ENCODE results near the gene FIGNL2.
"Not testable (repeated sequence)": the region's sequence is repeated elsewhere in the genome, so short reads cannot be mapped to it uniquely, and the experiment has no call there.

Gene FIGNL2

DNA sequence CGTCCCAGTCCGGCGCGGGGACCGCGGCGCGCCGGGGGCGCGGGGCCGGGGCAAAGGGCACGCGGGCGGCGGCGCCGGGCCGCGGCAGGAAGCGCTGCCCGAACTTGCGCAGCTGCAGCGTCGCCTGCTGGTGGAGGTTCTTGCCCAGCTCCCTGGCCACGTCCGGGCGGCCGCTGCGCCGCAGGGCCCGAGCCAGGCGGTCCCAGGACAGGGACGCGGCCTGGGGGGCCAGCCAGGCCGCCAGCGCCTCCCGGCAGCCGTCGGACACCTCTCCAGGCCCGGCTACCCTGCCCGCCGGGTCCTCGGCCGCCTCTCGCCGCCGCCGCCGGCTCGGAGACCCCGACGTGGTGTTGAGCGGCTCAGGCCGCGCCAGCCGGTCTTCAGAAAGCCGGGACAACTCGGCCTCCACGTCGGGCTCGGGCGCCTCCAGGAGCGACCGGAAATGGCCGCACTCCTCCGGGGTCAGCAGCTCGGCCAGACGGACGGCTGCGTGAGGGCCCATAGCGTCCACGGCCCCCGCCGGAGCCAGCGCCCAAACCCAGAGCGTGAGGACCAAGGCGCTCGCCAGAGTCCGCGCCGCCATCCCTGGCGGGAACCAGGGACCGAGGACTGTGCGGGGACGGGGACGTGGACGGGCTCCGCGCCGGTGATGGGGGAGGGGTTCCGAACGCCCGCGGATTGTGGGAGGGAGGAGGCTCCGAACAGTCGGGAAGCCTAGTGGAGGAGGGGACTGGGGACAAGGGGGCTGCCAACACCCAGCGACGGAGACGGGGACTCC is 34.0 kb downstream of the FIGNL2 start:
- DNase-seq = peak; percentile 60 to 64

DNA sequence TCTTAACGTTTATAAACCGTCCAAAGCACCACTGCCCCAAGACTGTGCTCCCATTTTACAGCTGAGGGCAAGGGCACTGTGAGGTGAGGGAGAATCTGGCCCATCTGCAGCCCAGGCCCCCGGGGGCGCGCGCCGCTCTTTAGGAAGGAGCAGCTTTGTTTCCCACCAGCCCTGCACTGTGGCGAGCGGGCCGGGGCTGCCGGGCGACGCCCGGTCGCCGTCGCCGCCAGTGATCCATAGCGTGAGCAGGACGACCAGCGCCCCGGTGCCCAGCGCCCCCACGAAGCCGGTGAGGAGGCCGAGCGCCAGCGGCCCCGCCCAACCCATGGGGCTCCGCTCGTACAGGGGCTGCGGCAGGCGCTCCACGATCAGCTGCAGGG is 34.6 kb downstream of the FIGNL2 start:
- no peak for DNase-seq

DNA sequence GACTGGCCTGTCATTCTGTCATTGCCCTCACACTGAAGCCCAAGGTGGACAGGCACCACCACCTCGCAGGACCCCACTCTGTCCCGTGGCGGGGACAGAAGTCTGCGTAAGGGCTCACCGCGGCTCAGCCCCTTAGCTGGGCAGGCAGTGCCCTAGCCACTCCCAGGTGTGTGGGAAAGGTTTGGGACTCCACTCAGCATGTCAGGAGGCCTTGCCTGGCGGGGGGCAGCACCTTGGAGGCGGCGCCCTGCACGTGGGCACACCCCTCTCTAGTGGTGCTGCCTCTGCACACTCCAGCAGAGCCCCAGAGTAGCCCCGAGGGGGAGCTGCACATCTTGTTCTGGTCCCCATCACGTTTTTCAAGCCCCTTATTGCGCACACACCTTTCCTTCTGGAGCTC is 35.6 kb downstream of the FIGNL2 start:
- DNase-seq = no peak

DNA sequence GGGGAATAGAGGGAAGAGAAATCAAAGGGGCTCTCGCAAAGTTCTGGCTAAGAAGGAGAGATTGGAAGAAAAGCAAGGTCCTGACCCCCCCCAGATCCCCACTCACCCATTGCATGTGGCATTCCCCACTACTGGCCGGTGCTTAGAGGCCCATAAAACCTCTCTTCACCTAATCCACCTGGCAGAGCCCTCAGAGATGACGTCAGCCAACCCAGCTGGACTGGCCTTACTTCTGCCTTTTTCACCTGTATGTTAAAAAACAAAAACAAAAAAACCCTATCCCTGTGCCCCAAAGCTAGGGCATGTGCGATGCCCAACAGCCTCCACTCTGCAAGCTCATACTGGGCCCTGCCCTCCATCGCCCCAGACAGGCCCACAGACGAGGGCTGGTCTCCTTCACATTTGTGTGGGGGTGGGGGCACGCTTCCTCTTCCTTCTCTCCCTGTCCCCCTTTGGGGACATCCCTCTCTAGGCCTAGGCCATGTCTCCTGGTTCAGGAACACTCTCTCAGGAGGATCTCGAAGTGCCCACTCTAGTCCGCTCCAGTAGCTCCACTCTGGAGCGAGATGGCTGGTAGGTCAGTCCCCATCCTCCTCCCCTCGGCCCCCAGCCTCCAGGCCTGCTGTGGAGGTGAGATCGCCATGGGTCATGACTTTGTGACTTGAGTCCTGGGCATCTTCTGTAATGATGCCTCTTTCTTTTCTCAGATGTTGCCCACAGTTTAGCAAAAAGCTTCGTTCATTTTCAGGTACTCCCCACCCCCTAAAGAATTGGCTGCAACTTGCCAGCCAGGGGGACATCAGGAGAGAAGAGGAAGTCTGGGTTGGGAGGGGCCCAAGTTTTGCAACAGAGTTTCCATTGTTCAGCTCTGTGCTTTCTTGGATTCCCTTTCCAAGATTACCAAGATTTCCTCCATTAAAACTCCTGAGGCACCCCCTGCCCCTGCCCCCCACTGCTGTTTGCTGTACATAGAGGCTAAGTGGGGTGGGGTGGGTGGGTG is 37.0 kb downstream of the FIGNL2 start:
- no peak for DNase-seq

GRCh38 chr12:51809193-51809592 is 39.3 kb downstream of the FIGNL2 start:
- no peak for DNase-seq

DNA sequence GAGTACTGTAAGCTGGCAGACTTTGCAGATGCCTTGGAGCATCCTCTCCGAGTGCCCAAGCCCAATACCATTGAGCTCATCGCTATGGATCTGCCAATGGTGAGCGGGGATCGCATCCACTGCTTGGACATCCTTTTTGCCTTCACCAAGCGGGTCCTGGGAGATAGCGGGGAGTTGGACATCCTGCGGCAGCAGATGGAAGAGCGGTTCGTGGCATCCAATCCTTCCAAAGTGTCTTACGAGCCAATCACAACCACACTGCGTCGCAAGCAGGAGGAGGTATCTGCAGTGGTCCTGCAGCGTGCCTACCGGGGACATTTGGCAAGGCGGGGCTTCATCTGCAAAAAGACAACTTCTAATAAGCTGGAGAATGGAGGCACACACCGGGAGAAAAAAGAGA is 41.6 kb downstream of the FIGNL2 start:
- no peak for DNase-seq

DNA sequence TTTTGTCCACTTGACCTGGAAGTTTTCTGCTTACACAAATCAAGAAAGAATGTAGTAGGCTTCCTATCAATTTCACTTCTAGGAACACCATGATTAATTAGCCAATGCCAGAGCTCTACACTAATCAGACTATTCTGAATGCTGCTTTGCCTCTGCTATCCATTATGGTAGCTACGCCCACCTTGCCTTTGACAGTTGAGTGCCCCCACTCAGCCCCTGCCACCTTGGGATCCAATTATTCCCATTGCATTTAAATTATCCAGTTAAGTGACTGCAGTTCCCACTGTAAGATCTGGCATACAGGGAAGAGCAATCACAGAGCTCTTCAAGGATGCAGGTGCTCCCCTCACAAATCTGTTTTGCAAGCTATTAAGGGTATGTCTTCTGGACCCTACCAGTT is 47.5 kb downstream of the FIGNL2 start:
- no peak for DNase-seq

DNA sequence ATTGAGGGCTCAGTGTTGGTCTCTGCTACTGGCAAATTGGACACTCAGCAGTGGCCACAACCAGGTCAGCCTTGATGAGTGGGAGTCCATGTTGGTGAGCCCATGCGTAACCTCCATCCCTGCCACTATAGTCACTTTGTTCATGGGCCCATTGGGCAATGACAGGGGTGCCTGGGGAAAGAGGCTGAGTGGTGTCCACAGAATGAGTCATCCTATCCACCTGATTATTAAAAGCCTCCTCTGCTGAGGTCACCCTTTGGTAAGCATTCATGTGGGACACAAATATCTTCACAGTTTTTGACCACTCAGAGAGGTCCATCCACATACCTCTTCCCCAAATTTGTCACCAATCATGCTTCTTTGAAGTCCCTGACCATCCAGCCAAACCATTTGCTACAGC is 50.0 kb downstream of the FIGNL2 start:
- DNase-seq = no peak

- not testable (repeated sequence) for DNase-seq
Measured at GRCh38 chr12:51798051-51798450, 50.5 kb downstream of the FIGNL2 start.

GRCh38 chr12:51797301-51797700 is 51.2 kb downstream of the FIGNL2 start:
- DNase-seq = no peak

GRCh38 chr12:51793201-51793600 is 55.3 kb downstream of the FIGNL2 start:
- DNase-seq = no peak

GRCh38 chr12:51792417-51792816 is 56.1 kb downstream of the FIGNL2 start:
- no peak for DNase-seq

DNA sequence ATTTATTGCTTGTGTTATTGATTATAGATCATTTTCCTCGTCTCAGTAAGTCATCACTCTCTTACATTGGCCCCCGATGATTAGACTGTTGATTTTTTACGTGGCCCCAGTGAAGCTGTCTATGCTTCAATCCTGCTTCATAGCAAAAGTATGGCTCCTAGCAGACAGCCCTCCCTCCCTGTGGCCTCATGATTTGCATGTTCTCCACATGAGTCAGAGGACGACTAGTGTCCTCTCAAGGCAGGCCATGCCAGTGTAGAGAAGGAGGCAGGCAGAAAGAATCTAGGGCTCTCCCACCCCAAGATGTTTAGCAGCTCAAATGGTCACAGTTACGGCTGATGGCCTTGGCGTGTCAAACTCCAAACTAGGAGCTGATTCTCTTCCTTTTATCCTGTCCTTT is 59.6 kb downstream of the FIGNL2 start:
- no peak for DNase-seq

DNA sequence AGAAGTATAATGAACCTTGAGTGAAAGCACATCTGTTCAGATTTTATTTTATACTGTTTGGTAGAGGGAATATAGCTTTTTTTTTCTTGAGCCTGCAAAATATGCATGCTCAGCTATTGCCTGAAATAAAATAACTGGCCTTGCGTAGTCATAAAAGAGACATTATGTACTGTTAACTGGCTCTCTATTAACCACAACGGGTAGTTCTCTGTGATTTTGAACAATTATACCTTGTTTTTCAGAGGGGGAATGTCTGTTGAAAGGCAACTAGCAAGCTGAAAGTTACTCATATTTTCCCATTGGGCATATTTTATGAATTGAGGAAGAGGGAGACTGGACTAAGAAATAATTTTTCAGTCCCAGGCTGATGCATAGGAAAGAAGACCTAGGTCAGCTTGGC is 62.6 kb downstream of the FIGNL2 start:
- DNase-seq = no peak

- no peak for DNase-seq
Measured at GRCh38 chr12:51784688-51785087, 63.8 kb downstream of the FIGNL2 start.

DNA sequence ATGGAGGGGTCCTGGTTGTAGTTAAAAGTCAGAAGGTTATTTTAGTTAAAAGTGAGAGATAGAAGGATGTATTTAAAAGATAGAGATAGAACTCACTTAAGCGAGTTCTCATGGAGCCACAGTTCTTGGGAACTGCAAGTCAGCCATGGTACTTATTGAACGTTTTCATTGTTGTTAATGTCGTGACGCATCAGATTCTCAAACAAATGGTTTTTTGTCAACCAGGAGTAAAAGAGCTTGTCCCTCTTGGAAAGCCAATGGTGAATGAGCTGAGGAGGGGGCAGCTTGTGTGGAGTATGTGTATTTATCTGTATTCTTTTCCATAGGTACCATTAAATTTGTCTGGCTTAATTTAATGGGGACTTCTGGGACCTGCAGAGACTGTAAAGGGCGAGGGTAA is 68.6 kb downstream of the FIGNL2 start:
- DNase-seq = no peak

DNA sequence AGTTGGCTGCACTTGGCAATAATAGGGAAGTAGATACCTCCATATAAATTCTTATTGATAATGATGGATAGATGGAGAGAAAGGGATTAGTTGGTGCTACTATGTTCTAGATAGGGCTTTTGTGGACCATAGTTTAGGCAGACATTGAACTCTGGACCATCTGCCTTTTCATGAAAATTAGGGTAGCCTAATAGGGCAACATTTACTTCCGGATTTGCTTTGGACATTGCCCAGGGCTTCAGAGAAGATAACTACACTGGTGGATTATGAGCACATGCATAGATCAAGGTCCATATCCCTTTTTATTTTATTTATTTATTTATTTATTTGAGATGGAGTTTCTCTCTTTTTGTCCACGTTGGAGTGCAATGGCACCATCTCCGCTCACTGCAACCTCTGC is 70.5 kb downstream of the FIGNL2 start:
- DNase-seq = no peak

DNA sequence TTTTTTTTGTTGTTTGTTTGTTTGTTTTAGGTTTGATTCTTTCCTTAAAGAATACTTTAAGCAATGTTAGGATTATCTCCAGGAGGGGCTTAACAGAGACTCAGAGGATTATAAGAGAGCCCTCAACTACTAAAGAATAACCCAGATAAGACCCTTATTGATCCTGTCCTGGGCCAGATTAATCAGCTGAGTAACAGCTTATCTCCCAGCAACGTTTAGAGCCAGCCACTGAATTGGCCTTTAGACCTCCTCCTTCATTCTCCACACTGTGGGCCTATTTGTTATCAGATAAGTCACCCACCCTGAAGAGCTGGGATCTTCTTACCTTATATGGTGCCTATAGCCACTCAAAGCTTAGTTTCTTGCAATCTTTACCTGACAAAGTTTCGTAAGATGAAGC is 71.1 kb downstream of the FIGNL2 start:
- no peak for DNase-seq

- DNase-seq = no peak
Measured at GRCh38 chr12:51774933-51775332, 73.6 kb downstream of the FIGNL2 start.

DNA sequence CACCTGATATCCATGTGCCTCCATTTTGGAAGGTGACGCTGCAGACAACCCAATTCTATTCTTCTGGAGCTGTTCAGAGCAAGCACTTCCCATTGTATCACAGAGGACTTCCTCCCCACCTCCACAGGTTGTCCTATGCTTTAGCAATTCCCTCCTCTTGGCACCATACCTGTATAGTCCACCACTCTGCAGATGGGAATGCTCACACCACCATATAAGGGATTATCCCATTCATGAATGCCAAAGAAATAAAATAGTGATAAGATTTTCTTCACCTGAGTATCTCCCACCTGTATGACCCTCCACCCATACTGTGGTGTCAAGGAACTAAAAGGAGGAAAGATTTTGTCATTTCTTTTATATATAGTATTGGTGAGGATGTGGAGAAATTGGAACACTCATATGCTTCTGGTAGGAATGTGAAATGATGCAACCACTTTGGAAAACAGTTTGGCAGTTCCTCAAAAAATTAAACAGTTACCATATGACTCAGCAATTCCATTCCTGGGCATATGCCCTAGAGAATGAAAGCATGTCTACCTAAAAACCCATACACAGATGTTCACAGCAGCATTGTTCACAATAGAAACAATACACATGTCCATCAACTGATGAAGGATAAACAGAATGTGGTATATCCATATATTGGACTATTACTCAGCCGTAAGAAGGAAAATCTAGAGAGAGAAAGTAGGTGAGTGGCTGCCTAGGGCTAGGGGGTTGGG is 75.2 kb downstream of the FIGNL2 start:
- DNase-seq = peak; percentile 16 to 54

DNA sequence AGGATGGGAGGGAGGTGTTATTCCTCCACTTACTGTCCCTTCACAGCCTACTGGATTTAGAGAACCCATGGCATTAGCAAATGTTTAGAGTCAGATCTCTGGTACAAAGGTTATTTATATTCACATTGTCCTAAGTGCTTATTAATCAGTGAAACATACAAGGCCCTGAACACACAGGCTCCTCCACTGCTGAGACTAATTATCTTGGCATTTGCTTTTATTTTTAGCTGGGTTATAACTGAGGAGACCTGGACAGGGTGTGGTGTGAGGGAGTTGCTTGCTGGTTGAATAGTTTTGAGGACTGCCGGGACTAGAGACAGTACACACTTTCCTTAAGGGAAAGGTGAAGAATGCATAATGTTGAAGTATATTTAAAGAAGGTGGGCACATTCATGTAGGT is 77.5 kb downstream of the FIGNL2 start:
- no peak for DNase-seq
